Skin of body (tissue), 2 donors: ENCODE results near the gene NIFK. TPM values are rescaled to one million over a fixed set of nuclear protein-coding genes. Genes with fewer than 3 reads are reported as not detected.
A peak's percentile ranks its signal among the peaks of the same experiment; 100 is the strongest.

ENCODE experiments used
- DNase-seq: peaks from one replicate; lab custom pipeline; 2025; lab: John Stamatoyannopoulos, UW
- total RNA-seq: library from RNA; depleted of rRNA; stranded (reverse); fragments of >200 nt; gene quantifications from one replicate; pipeline ENCODE4 v1.2.3, GENCODE V29; 2014

Gene NIFK
- total RNA-seq, result 46.1 TPM

DNA sequence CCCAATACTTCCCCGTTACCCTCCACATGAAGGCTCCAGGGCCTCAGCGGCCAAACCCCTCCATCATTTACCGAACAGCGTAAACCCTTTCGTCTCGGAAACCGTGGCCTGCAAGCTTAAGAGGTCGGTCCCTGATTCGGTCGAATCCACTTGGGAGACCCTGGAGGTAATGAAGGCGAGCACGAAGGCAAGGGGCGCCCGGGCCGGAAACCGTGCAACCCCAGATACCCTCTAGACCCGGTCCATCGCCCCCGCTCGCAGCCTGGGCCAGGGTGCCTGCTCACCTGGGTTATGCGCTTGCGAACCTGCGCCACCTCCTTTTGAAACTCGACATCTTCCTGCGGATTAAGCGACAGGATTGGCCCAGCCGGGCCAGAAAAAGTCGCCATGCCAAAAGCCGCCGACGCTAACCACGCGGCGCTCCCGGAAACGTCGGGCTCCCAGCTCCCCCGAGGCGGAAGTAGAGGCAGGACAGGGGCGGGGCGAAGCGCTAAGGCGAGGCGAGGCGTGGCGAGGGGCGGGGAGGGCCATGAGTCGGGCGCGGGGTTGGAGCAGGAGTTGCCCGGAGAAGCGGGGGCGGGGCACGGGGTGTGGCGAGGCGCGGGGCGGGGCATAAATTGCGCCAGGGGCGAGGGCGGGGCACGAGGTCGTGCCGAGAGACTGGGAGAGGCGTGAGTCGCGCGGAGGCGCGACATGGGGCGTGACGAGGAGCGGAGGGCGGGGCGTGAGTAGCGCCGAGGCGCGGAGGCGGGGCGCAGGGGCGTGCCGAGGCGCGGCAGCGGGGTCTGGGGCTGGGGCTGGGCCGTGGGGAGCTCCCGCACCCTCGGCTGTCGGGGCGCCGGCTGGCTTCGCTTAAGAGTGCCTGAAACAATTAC, at the start of gene NIFK:
Gene NIFK (minus strand): TSS at position 414 of the 875 bp plus-strand sequence. CDS start 25 bp downstream, at position 389.
- peak; percentile 98 for DNase-seq

DNA sequence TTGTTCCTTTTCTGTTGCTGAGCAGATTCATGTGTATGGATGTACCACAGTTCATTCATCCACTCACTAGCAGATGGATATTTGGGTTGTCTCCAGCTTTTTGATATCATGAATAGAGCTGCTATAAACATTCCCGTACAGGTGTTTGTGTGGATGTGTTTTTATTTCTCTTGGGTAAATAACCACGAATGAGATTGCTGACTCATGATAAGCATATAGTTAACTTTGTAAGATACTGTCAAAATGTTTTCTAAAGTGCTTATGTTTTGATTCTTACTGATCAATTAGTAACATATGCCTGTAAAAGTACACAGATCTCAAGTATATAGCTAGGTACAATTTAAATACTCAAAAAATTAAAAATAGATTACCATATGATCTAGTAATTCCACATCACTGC, 46.5 kb upstream of the NIFK start:
- no peak for DNase-seq

DNA sequence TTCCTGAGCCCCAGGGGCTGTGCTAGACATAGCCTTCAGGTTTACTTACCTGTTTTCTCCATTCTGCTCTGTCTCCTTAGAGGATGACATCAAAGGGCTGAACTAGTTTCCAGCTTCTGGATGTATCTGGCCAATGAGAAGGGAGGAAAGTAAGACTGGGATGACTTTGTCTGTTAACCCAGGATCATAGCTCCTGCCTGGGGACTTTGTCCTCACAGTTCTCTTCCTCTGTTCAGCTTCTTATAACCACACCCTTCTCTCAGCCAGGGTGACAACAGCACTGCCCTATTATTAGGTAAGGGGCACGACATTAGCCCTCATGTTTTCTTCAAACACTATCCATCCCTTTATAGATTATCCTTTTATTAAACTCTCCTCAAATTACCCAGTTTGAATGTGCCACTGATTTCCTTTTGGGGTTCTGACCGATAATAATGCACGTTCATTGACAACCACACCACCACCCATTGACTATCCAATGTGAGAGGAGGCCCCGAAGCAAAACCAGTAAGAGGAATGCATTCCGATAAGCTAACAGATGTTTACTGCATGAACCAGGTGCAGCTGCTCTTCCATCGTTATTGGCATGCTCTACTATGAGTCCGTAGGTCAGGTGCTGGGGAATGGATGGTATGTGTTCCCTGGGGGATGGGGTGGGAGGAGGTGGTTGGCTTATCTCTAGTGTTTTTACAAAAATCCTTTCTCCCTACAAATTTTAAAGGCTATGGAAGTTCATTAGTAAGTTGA, 42.2 kb upstream of the NIFK start:
- no peak for DNase-seq

DNA sequence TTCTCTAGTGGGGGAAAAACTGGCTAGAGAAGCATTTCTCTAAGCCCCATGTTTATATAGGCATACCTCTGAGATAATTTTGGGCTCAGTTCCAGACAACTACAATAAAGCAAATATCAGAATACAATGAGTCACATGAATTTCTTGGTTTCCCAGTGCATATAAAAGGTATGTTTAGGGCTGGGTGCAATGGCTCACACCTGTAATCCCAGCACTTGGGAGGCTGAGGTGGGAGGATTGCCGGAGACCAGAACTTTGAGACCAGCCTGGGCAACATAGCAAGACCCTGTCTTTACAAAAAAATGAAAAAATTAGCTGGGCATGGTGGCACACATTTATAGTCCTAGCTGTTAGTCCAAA, 41.0 kb upstream of the NIFK start:
- DNase-seq, result no peak

DNA sequence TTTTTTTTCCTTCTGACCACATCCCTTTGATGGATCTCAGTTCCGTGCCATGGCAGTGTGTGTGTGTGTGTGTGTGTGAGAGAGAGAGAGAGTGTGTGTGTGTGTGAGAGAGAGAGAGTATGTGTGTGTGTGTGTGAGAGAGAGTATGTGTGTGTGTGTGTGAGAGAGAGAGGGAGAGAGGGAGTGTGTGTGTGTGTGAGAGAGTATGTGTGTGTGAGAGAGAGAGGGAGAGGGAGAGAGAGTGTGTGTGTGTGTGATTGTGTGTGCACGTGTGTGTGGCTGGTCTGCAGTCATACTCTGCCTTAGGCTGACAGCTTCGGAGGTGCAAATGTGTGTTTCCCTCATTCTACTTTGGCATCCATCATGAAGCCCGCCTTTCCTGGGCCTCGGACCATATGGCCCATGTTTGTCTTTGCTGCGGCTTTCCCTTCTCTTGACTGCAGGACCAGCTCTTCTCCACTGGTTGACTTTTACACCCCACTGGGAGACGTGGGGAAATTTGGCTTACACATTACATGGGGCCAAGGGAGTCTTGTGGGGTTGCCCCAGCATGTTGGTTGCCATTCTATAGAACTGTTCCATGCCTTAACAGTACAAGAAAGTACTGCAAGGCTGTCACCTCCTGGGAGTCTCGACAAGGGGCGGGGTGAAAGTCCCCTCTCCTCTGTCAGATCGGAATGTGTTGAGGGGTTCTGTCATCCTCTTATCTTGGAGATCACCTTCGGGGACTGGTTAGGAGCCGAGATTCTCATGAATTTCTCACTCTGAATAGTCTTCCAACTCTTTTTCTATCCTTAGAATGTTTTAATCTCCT, 40.4 kb upstream of the NIFK start:
- DNase-seq, result no peak

DNA sequence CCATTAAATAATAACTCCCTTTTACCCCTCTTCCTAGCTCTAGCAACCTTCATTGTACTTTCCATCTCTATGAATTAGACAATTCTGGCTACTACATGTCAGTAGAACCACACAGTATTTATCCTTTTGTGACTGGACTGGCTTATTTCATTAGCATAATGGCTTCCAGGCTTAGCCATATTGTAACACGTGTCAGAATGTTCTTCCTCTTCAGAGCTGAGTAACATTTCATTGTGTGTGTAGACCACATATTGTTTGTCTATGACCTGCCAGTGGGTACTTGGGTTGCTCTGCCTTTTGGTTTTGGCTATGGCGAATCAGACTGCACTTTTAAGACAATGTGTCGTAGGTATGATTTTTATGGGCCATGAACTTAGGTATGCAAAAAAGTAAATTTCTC, 39.7 kb upstream of the NIFK start:
- no peak for DNase-seq

DNA sequence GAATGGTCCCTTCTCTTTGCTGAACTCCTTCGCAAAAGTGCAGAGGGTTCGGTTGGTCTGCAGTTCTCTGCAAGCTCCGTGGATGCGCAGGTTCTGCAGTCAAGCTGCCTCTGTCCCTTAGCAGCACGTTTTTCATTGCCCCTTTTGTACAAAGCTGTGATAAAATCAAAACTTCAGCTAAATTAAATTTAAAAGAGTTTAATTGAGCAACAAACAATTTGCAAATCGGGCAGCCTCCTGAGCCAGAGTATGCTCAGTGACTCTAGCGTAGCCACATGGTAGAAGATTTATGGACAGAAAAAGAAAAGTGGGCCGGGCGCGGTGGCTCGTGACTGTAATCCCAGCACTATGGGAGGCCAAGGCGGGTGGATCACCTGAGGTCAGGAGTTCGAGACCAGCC, 37.6 kb upstream of the NIFK start:
- no peak for DNase-seq

DNA sequence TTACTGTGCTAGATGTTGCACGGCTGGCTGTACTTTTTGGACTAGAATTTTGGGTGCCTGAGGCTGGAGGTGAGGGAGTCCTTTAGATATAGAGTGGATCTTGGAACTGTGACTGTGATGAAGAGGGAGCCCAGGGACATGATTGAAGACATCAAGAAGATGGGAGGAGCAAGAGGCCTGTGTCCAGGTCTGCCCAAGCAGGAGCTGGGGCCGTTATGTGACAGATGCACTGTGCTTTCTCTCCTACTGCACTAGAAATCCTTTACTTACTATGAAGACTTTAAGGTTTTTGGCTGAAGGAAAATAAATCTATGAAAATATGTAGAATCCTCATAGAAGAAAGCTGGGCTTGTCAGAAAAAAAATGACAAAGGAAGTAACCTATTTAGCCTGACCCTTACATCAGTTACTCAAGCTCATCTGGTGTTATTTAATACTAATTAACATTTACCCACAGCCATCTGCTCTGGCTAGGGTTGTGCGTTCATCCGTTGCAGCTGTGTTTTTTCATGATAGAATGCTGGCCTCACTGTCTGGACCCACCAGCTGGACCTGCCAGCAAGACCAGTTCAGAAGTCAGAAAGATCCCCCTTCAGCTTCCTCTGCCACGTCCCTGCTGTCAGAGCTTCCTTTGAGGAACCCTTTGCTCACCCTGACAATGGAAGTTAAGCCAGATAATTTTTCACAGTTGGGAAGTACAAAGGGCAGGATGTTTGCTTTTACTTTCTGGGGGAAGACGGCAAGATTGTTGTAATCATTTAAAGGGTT, 35.5 kb upstream of the NIFK start:
- DNase-seq, result no peak

DNA sequence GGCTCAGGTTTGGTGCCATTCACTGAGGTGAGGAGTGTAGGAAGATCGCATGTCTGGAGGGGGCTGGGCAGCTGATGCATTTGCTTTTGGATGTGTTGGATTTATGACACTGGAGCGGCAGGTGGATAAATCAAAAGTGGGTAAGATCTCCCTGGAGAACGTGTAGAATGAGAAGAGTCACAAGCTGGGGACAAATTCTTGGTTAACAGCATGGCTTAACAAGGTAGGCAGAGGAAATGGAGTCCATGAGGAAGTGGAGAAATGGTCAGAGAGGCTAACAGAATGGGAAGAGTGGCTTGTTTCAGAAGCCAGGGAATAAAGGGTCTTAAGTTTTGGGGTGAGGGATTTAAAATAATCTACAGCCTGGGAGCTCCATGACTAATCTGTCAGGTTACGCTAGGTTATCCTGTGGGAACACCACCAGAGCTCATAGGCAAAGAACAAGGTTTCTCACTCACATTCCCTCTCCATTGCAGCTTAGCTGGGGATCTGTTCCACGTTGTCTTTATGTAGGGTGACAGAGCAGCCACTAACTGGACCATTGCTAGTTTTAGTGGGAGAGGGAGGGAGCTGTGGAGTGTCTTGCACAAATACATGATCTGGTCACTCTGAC, 31.6 kb upstream of the NIFK start:
- no peak for DNase-seq

DNA sequence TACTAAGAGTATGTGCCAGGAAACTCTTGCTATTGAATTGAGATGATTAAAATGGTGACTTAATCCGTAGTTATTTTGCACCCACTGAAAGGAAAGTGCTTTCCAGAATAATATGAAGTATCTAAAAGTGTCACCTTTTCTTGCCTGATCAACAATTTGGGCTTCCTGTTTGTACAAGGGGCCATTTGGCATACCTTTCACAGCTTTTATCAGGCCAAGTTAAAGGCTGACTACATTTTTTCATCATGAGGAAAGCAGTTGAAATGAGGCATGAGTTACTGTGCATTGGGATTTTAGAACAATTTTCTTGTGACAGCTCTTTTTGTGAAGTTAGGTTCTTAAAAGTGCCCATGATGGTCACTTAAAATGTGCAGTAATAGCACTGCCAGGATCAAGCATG, 29.9 kb upstream of the NIFK start:
- no peak for DNase-seq

DNA sequence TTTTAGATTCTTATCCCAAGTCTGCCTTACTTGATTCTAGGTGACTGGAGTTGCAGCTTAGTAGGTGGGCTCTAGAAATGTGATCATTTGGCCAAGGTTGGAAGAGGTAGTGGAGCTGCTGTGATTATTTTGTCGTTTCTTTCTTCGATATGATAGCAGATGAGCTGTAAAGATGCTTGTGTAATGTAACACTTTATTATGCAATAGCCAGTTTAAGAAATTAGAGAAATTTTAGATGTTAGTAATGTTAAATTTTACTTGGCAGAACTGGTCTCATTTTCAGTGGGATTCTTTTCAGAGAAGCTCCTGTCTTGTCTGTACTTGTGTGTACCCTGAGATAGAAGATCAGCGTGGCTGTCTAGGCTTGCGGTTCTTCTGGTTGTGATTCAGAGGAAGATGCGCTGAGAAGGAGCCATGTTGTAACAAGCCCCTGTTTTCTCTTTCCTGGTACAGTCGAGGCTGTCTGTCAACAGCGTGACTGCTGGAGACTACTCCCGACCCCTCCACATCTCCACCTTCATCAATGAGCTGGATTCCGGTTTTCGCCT, 28.1 kb upstream of the NIFK start:
- DNase-seq, result no peak

DNA sequence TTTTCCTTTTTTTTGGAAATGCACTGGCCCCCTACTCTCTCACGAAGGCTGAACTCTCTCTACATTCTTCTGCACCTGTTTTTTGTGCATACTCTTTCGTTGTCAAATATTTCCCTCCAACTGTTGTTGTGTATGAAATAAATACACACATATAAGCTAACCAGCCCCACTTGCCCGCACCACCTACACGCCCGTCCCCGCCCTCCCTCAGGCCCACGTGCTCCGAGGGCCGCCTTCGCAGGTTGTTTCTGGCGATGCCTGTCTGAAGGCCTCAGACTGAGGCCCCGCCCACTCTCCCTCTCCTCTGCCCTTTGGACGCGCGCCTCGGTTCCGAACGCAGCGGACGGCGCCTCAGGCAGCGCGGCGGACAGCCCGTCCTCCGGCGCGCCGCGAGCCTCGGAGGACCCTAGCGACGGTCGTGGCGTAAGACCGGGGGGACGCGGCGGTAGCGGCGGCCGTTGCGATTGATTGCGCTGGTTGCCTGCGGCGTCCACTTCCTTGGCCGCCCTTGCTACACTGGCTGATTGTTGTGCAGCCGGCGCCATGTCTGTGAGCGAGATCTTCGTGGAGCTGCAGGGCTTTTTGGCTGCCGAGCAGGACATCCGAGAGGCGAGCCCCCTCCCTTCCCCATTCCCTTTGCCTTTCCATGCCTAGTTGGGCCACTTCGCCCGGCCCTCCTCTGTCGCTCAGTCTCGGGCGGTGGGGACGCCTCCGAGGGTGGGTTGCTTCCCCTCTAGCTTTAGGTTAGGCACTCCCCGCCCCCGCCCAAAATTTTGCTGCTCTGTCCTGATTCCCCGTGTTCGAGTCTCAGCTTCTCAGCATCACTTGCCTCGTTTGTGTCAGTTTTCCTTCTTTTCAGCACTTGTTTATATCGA, 18.8 kb upstream of the NIFK start, which contains the start of gene TSN:
Gene TSN (plus strand): TSS at position 415 of the 875 bp plus-strand sequence. CDS start 129 bp downstream, at position 544.
- DNase-seq, result peak; percentile 97

DNA sequence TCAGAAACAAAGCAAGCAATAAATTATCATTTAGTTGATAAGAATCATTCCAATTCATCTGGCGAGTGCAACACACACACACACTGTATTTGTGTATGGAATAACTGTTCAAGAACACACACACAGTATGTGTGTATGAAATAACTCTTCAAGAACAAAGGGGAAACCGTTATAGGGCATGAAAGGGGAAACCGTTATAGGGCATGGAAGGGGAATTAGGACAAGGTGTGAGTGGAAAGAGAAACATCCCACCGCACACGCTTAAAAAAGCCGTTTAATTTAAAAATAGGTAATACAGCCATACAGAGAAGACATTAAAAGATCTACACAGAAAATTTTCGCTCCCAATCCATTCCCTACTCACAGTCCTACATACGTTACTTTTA, 18.2 kb upstream of the NIFK start:
- no peak for DNase-seq

DNA sequence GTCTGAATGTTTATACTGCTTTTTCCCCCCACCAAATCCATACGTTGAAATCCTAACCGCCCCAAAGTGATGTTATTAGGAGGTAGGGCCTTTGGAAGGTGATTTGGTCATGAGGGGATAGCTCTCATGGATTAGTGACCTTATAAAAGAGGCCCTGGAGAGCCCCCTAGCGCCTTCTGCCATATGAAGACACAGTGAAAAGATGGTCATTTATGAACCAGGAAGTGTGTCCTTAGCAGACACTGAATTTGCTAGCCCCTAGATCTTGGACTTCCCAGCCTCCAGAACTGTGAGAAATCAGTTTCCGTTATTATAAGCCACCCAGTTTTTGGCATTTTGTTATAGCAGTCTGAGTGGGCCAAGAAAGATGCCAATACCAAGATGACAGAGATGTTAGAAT, 11.5 kb upstream of the NIFK start:
- DNase-seq, result no peak

DNA sequence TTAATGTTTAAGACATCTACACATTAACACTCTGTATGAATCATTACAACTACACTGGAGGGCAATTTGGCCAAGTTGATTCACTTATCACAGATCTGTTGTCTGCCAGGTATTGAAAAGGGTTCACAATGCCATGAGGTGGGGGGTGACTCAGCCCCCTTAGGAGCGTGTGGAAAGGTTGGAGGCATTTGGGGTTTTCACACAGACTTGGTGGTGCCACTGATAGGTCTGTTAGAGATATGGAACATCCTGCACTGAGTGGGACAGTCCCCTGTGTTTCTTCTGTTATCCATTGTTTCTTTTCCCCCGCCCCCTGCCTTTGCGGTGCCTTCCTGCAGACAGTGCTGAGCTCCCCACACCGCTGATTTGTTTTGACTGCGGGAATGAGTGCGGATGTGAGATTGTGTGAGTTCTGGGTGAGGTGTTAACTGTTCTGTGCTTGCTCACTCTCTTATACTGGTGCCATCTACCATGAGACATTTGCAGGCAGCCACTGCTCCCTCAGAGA, 9.4 kb upstream of the NIFK start:
- no peak for DNase-seq

DNA sequence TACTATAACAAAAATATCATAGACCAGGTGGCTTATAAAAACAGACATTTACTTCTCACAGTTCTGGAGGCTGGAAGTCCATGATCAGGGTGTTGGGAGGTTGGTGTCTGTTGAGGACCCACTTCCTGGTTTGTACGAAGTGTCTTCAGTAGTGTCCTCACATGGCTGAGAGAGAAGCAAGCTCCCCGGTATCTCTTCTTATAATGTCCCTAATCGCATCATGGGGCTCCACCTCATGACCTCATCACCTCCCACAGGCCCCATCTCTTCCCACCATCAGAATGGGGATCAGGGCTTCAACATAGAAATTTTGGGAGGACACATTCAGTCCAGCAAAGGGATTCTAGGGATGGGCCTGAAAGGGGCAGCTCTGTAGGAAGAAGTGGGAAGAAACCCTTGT, 4.8 kb upstream of the NIFK start:
- DNase-seq, result no peak

DNA sequence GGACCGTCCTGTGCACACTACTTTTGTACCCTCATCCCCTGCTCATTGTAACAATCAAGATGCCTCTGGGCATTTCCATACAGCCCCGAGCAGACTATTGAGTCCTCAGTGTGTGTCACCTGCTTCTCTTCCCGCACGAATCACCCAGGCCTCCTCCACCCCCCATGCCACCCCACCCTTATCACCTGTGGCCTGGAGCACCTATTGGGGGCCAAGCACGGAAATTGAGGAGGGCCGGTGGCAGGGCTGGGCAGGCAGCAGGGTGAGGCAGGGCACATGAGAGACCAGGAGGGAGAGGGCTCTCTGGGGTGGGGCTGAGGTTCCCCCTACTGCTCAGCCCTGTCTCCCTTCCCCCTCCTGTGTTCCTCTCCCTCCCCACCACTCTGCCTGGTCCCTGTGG, 4.3 kb upstream of the NIFK start:
- no peak for DNase-seq

DNA sequence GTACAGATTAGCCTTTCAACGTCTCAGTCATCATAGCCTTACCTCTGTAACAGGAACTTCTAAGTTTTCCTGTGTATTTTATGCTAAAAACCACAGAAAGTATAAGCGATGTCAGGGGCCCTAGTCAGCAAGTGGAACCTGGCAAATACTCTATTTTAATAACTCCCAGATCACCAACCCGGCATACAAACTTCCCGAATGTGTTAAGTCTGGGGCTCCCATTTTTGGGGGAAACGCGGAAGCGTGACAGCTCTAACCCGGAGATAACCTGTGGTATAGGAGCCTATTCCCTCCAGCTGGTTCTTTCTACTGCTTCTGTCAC, 574 bp downstream of the NIFK start:
- DNase-seq, result no peak

DNA sequence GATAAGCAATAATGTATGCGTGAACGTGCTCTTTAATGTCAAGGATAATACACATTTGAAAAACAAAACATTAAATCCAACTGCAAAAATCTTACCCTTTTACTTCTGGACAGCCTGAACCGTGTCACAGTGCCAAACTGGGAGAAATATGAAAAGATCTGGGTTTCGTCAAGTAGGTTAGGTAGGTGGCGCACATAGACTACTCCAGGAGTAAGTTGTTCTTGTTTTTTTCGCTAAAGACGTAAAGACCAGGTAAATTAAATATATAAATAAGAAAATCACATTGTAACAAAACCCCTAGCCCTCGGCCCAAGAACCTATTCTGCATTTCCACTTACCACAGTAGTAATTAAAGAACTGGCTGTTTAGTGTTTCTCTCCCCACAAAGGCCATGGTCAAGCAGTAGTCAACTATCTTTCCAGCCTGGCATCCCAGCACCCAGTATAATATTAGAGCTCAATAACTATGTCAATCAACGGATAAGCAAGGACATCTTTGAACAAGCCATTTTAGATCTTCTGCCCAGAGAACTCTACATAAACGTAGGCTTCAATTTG, 1.1 kb downstream of the NIFK start:
- DNase-seq, result no peak
